ENCODE measurements around the gene TSPEAR.

DNA sequence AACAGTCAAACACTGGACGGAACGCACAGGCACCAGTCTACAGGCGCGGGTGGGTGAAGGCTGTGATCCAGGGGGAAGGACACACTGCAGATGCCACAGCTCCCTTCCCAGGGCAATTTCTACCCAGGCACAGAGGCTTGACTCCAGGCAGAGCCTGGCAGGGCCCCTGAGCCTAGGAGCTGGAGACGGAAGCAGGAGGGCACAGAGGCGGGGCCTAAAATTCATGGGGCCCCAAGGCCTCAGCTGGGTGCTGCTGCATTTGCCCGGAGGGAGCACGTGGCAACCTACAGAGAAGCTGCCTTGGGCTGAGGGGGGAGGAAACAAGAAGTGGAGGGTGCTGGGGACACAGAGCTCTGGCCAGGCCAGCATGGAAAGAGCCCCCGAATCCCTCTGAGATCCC lies 49.0 kb upstream of the TSPEAR start:
- TF ChIP-seq, protein P1, sequence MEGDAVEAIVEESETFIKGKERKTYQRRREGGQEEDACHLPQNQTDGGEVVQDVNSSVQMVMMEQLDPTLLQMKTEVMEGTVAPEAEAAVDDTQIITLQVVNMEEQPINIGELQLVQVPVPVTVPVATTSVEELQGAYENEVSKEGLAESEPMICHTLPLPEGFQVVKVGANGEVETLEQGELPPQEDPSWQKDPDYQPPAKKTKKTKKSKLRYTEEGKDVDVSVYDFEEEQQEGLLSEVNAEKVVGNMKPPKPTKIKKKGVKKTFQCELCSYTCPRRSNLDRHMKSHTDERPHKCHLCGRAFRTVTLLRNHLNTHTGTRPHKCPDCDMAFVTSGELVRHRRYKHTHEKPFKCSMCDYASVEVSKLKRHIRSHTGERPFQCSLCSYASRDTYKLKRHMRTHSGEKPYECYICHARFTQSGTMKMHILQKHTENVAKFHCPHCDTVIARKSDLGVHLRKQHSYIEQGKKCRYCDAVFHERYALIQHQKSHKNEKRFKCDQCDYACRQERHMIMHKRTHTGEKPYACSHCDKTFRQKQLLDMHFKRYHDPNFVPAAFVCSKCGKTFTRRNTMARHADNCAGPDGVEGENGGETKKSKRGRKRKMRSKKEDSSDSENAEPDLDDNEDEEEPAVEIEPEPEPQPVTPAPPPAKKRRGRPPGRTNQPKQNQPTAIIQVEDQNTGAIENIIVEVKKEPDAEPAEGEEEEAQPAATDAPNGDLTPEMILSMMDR (IDR thresholded peaks at IDR 0.05), result no peak
- no peak for TF ChIP-seq POLR2A (IDR thresholded peaks at IDR 0.05)
